Germinal center (tissue), 1 donor: Measurements from ENCODE around the gene ZBTB2.
"Not testable (repeated sequence)": the region's sequence is repeated elsewhere in the genome, so short reads cannot be mapped to it uniquely, and the experiment has no call there.

Experiments
- DNase-seq: peaks from one replicate; pipeline ENCODE4 v3.0.0; 2012; ENCODE audit warnings: mixed read lengths, low spot score

Gene ZBTB2

GRCh38 chr6:151400473-151400872 lies 9.1 kb upstream of the ZBTB2 start:
- DNase-seq: no peak

- DNase-seq: no peak
These were observed 8.3 kb upstream of the ZBTB2 start for GRCh38 chr6:151399679-151400078.

GRCh38 chr6:151393410-151393809 lies 2.1 kb upstream of the ZBTB2 start:
- no peak for DNase-seq

- no peak for DNase-seq
These were observed 1.1 kb upstream of the ZBTB2 start for GRCh38 chr6:151392427-151392826.

- DNase-seq: peak; percentile 77
These were observed 398 bp downstream of the ZBTB2 start for GRCh38 chr6:151390851-151391470.

GRCh38 chr6:151390276-151390850 lies 996 bp downstream of the ZBTB2 start:
- DNase-seq: peak; percentile 98

- peak; percentile 40 for DNase-seq
These were observed 1.6 kb downstream of the ZBTB2 start for GRCh38 chr6:151389618-151390275.

- no peak for DNase-seq
These were observed 2.3 kb downstream of the ZBTB2 start for GRCh38 chr6:151388997-151389617.

- DNase-seq: no peak
These were observed 3.1 kb downstream of the ZBTB2 start for GRCh38 chr6:151388236-151388635.

GRCh38 chr6:151387175-151387970 lies 4.0 kb downstream of the ZBTB2 start:
- no peak for DNase-seq

GRCh38 chr6:151385177-151385576 lies 6.2 kb downstream of the ZBTB2 start:
- no peak for DNase-seq

- DNase-seq: no peak
These were observed 7.2 kb downstream of the ZBTB2 start for GRCh38 chr6:151384151-151384550.

- not testable (repeated sequence) for DNase-seq
These were observed 8.7 kb downstream of the ZBTB2 start for GRCh38 chr6:151382631-151383030.

- no peak for DNase-seq
These were observed 9.6 kb downstream of the ZBTB2 start for GRCh38 chr6:151381722-151382121.

GRCh38 chr6:151380848-151381205 lies 10.5 kb downstream of the ZBTB2 start:
- peak; percentile 11 for DNase-seq

- DNase-seq: no peak
These were observed 11.2 kb downstream of the ZBTB2 start for GRCh38 chr6:151379933-151380847.

- DNase-seq: no peak
These were observed 14.3 kb downstream of the ZBTB2 start for GRCh38 chr6:151377095-151377494.

- DNase-seq: peak; percentile 10
These were observed 14.9 kb downstream of the ZBTB2 start for GRCh38 chr6:151376440-151376839.

- DNase-seq: no peak
These were observed 15.5 kb downstream of the ZBTB2 start for GRCh38 chr6:151375833-151376232.

- no peak for DNase-seq
These were observed 17.2 kb downstream of the ZBTB2 start for GRCh38 chr6:151374036-151374683.

- DNase-seq: no peak
These were observed 19.2 kb downstream of the ZBTB2 start for GRCh38 chr6:151372164-151372563.
